ENCODE results near the gene KATNAL1. TPM values are rescaled to one million over a fixed set of nuclear protein-coding genes. Genes with fewer than 3 reads are reported as not detected.

The KATNAL1 gene
- total RNA-seq, 3 donors from 2014 or later: 3.4 to 45.5 (median 5.8) TPM

GRCh38 chr13:30308548-30308947, 1.2 kb upstream of the KATNAL1 start:
- no peaks in the 10 kb centered on the region for H3K36me3 ChIP-seq (ENCODE audit: low read depth)
- ATAC-seq: no peak
- no peak overlapping the region for H3K4me3 ChIP-seq
- intact Hi-C loops (cut with DNase I, micrococcal nuclease): no loop called here
- DNase-seq: no peak
- no peaks in the 10 kb centered on the region for H3K9me3 ChIP-seq
- no peaks in the 10 kb centered on the region for H3K4me1 ChIP-seq (ENCODE audit: low read depth)
- TF ChIP-seq CTCF (IDR thresholded peaks at IDR 0.05): no peak

- ATAC-seq: no peak
- Histone ChIP-seq H3K4me1 (ENCODE audit: low read depth) (no peaks in the 10 kb centered on the region), H3K4me3 (no peak overlapping the region), H3K36me3 (ENCODE audit: low read depth) (no peaks in the 10 kb centered on the region), H3K9me3 (no peaks in the 10 kb centered on the region)
- DNase-seq: no peak
- no peak for TF ChIP-seq CTCF (IDR thresholded peaks at IDR 0.05)
- intact Hi-C loops (cut with DNase I, micrococcal nuclease): no loop called here
These were observed 580 bp upstream of the KATNAL1 start for GRCh38 chr13:30307971-30308290.

GRCh38 chr13:30306762-30307193, 573 bp downstream of the KATNAL1 start:
- H3K9me3 ChIP-seq: no peaks in the 10 kb centered on the region
- ATAC-seq (peak; percentile 98), DNase-seq (peak; percentile 93 to 97 (median 94))
- TF ChIP-seq CTCF (IDR thresholded peaks at IDR 0.05): no peak
- H3K4me3 ChIP-seq: peak overlapping the region; percentile 79
- no peaks in the 10 kb centered on the region for H3K4me1 ChIP-seq (ENCODE audit: low read depth)
- intact Hi-C loops (cut with DNase I, micrococcal nuclease): no loop called here
- H3K36me3 ChIP-seq (ENCODE audit: low read depth): no peaks in the 10 kb centered on the region

- no peak overlapping the region for H3K4me3 ChIP-seq
- TF ChIP-seq CTCF (IDR thresholded peaks at IDR 0.05): no peak
- H3K9me3 ChIP-seq: no peaks in the 10 kb centered on the region
- DNase-seq (no peak), ATAC-seq (no peak)
- no peaks in the 10 kb centered on the region for H3K36me3 ChIP-seq (ENCODE audit: low read depth)
- H3K4me1 ChIP-seq (ENCODE audit: low read depth): no peaks in the 10 kb centered on the region
- intact Hi-C loops (cut with DNase I, micrococcal nuclease): no loop called here
These were observed 1.8 kb downstream of the KATNAL1 start for GRCh38 chr13:30305456-30305970.

GRCh38 chr13:30303269-30303668, 4.1 kb downstream of the KATNAL1 start:
- no peaks in the 10 kb centered on the region for H3K9me3 ChIP-seq
- H3K4me3 ChIP-seq: no peak overlapping the region
- H3K4me1 ChIP-seq (ENCODE audit: low read depth): no peaks in the 10 kb centered on the region
- H3K36me3 ChIP-seq (ENCODE audit: low read depth): no peaks in the 10 kb centered on the region
- DNase-seq (no peak), ATAC-seq (no peak)
- intact Hi-C loops (cut with DNase I, micrococcal nuclease): no loop called here
- no peak for TF ChIP-seq CTCF (IDR thresholded peaks at IDR 0.05)

GRCh38 chr13:30301827-30302226, 5.5 kb downstream of the KATNAL1 start:
- H3K9me3 ChIP-seq: no peaks in the 10 kb centered on the region
- intact Hi-C loops (cut with DNase I, micrococcal nuclease): no loop called here
- TF ChIP-seq CTCF (IDR thresholded peaks at IDR 0.05): no peak
- H3K4me1 ChIP-seq (ENCODE audit: low read depth): no peaks in the 10 kb centered on the region
- H3K36me3 ChIP-seq (ENCODE audit: low read depth): no peaks in the 10 kb centered on the region
- DNase-seq: no peak
- H3K4me3 ChIP-seq: no peak overlapping the region
- ATAC-seq: no peak
